Activated naive CD4-positive, alpha-beta T cell (primary cell): ENCODE measurements around the gene GZF1.
"Not testable (repeated sequence)": the region's sequence is repeated elsewhere in the genome, so short reads cannot be mapped to it uniquely, and the experiment has no call there.

ENCODE experiments used
- DNase-seq, 4 experiments: peaks; one replicate each; lab custom pipeline; 2025; lab: John Stamatoyannopoulos, UW

Gene GZF1

DNA sequence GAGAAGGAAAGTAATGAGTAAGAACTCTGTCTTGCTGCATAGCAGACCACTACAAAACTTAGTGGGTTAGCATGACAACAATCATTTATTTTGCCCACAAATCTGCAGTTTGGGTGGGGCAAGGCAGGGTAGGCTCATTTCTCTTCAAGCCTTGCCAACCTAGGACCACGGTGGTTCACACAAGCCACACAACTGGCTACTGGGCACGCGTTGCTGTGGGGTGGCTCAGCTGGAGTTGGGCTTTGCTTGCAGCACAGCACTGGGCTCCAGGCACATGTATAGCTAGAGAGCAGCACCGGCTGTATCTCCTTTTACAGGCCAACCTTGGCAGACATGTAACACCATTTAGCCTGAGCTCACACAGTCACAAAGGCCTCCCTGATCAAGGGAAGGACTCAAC lies 16.0 kb upstream of the GZF1 start:
- no peak for DNase-seq

DNA sequence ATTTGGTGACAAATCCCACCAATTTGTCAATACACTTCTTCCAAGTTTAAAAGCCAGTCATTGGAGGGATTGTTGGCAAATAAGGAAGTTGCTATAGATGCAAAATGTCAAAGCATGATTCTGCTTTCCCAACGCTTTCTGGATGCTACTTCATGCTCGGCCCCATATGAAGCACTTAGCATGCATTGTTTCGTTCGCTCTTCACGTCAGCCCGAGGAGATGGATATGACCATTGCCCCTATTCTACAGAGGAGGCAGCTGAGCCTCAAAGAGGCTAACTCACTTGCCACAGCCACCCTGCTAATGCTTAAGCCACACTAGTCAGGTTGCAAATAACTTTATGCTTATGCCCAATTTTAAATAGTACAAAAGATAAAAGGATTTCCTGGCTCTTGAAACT lies 14.2 kb upstream of the GZF1 start:
- DNase-seq = no peak

DNA sequence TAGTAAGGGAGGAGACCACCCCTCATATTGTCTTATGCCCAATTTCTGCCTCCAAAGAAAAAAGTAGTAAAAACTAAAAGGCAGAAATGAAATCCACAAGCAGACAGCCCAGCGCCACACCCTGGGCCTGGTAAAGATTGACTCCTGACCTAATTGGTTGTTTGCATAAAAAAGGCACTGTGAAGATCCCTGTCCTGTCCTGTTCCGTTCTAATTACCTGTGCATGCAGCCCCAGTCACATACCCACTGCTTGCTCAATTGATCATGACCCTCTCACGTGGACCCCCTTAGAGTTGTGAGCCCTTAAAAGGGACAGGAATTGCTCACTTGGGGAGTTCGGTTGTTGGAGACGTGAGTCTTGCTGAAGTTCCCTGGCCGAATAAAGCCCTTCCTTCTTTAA lies 13.5 kb upstream of the GZF1 start:
- DNase-seq = not testable (repeated sequence)

DNA sequence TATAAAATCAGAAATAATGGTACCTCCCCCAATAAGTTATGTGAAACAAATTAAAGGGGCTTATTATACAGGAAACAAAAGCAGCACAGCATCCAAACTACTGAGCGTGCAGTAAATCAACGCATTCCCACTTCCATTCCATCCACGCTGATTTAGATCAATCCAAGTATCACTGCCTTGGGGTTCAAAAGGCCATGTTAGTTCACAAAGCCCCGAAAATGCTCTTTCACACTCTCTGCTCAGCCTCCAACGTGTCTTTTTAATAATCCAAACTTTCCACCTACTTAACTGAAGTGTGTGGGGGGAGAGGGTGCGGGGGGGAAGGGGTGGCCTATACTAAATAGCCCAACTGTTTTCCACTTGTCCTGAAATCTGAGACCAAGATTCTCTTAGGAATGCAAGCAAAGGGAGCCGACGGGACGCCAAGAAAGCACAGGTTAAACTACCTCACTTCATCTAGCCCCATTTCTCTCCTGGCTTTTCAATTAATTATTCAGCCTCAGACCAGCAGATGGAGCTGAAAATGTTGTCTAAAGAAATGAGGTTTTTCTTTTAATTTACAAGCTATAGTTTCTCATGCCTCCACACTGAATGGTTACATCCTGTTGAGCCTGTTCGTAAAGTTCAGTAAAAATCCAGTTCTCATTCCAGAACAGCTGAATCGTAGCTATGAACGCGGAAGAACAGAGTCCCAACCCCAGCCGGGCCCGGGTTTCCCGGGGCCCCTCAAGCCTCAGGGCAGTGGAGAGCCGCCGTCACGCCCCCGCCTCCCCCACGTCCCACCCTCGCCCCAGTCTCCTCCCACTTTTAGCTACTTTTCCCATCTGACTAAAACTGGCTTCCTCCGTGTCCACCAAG lies 12.4 kb upstream of the GZF1 start:
- DNase-seq = peak in 2 of 4 experiments; percentile 68 to 73

DNA sequence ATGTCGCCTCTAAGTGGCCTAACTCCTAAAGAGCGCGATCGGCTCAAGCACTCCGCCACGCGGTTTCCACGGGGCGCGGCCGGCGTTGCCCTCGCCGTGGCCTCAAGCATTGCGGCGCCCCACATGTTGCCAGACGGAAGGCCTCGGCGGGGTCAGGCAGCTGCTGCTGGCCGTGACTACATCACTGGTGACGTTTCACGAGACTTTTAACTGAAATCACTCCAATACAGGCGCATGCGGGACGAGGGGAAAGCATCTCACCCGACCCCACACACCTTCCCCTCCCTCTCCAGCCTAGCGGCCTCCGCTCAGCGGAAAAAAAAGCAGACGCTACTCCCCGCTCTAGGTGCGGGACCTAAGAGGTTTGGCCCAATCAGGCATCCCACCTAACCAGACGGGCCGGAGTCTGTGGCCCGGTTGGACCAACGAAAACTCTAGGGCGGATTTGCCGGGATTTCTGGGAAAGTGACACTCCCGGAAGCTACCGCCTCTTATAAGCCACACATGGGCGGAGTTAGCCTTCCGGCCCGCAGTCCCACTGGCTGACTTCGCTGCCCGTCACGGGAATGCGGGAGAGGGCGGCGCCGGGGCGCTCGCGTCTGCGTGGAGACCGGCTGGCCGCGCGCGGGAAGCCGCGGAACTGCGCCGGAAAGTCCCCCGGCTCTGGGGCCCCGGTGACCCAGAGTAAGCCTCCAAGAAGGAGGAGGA lies 11.6 kb upstream of the GZF1 start, which contains the start of gene NXT1:
Gene NXT1, plus strand, starts transcription at position 596 of the 708 bp plus-strand sequence. CDS start 3,251 bp downstream, outside the sequence.
- peak; percentile 91 to 95 (median 92) for DNase-seq

DNA sequence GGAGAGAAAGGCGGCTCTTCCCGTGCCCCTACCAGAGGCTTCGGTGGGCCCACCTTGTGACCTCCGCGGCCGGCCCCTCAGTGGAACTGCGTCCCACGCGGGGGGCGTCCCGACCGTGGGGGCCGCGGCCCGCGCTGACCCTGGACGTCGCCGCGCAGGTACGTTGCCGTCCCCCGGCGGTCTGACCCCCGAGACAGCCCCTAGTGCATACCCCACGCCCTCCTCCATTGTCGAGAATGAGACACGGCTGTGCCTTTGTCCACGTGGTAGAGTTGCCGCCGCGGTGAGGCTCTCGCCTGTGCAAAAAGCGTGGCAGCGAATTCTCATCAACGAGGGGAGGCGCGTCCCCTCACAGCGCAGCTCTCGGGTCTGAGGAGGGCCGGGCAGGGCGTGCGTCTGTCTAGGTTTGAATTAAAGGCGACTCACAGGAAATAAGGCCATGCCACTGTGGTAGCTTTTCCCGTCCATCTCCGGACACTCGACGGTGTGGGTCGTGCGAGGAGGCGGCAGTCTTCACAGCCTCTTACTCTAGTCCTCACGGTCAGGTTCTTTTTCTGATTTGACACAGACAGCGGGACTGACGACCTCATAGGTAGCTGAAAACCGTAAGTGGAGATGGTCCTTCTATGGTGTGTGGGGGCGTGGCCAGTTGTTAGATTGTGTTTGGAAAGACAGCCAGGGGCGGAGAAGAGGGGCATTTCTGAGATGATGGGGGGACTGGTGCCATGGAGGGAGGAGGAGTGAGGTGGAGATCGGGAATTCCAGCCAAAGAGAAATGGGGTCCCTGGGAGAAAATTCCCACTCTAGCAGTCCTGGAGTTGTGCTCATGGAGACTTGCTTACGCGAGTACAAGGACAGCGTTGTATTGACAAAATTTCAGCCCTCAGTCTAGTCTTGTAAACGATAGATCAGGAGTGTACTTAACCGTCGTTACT lies 10.8 kb upstream of the GZF1 start:
- peak in 3 of 4 experiments; percentile 15 to 47 (median 28) for DNase-seq

DNA sequence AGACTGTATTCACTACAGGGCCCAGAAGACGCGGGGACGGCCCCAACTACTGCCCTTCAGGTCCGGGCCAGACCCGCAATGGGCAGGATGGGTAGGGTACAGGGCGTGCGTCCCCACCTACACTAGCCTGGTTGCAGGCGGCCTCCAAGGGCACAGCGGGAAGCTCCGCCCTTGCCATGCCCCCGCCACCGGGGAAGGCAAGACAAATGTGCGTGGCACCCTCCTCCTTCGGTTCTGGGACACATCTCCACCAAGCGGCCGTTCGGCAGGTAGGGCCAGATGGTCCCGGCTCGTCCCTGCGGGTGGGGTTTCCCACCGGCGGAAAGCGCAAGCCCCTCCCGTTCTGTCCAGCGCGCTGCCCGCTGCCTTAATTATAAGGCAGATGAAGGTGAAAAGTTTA lies 5.8 kb upstream of the GZF1 start:
- DNase-seq = no peak

DNA sequence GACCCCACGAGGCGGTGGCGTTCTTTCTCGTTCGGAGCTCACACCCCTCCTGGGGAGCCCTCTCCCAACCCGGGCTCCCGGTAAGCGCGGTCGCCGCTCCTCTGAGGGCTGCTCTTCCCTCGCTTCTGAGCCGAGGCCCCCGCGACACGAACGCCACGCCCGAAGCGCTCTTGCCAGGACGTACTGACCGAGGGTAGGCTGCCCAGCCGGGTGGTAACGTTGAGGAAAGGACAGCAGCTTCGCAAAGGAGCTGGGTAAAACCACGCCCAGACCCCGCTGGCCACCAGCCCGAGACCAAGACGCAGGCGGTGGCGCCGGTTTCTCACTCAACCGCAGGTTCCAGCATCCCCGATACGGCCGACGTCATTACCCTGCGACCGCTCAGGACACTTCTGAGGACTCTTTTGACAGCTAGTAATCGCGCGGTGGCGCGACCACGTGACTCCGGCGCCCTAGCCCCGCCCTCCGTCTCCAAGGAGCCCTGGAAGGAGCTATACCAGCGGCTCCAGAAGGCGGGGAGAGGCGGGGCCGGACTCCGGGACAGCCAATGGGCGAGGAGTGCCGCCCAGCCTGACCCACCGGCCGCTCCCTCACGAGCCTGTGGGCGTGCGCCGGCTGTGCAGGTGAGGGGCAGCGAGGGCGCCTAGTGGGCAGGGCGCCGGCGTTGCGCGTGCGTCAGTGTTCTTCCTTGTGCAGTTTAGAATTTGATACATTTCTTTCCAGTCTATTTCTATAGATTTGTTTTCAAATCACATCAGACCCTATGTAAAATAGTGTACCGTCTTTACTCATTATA lies 4.0 kb upstream of the GZF1 start:
- peak; percentile 98 to 99 (median 99) for DNase-seq

DNA sequence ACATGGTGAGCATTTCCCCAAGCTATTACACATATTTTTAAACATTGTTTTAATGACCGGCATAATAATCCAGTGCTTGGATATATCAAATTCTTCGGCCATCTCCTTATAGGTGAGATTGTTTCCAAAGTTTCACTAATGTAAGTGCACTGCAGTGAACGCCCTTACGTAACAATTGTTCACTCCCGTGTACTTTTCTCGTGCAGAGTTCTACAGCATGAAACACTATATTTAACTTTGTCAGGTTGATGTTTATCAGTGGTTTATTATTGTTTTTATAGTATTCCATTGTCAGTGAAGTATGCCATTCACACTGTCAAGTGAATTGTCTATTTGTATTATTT lies 3.4 kb upstream of the GZF1 start:
- no peak for DNase-seq

DNA sequence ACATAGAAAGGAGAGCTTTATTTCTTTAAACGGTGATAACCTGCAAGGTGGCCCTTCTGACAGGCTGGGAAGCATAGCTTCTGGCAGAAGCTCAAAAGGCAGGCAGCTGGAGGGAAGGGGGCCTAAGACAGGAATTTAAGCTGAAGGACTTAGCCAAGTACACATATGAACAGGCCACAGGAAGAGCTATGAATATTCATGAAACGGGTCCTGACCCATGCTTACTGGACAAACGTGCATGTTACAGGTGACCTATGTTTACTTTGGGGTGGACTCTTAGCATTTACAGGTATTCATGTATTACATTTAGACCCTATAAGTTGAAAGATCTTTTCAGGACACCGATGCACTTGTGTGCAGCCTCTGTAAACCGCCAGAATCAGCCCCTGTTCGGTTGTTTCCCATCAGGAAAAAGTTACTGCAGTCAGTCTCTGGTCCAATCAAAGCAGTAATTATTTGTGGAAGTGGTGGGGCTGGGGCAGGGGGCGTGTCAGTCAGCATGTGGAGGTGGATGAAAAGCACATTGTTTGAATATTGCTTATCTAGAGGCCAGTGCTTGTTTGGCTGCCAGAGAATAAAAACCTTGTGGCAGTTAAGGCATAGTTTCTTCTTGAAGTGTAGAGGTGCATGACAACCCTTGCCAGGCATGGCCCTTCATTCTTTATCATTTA lies 2.9 kb upstream of the GZF1 start:
- no peak for DNase-seq

DNA sequence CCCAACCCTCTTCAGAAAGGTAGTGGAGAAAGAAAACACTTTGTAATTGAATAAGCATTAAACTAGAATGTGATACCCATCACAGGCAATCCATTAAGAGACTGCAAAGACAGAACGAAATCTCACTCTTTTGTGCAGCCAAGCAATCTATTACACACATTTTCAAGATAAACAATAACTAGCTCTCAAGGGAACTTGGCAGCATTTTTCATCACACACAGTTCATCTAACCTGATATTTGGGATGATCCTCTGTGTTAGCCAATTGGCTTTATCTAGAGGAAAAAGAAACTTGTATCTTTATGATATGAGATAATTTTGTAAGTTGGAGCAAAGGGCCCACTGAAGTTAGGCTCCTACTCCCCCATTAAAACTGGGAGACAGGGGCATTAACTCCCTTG lies 1.5 kb upstream of the GZF1 start:
- no peak for DNase-seq

DNA sequence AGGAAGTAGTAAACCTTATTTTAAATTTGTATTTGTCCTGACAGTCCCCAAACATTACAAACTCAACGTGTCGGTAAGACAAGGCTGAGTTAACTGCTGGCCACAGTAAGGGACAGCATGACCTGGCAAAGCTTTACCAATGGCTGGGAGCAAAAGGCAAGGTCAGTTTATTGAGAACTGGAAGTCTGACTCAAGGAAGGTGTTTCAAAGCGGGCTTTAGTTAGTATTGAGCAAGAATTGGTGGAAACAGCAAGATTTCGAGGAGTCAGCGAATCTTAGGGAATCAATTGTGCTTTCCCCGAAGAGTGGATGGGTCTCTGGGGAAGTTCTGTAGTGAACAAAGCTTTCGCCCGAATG lies 885 bp upstream of the GZF1 start:
- no peak for DNase-seq

DNA sequence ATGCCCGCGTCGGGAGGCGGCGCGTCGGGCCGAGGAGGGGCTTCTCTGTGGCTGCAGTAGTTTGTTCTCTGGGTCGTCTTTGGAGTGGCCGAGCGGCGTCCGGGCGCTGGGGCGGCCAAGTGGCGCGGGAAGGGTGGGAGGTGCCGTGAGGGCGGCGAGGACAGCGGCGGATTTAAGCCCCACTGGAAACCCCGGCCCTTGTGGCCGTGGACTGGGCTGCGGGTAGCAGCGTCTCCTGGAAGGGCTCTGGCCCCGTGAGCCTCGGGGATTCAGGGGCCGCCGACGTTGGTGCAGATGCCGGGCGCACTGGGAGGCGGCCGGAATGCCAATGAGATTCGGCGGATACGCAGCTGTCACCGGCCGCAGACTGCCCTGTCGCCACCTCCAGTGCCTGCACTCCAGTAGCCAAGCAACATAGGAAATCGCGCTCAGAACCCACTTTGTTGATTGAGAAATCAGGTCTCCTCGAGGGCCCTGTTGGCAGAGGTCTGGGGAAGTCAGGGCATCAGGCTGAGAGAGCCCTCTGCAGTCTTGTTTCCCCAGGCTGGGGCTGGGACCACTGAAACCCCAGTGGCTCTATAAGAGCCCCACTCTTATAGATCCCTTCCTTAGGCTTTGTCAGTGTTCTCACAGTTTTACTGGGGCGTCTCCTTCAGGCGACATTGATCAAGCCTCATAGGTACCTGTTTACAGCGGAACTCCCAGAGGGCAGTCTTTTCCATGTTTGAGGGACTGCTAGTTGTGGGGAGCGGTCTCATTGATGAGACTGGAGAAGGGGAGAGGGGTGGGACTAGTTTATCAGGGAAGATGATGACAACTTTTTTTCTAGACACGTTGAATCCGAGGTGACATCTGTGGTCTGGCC lies 642 bp downstream of the GZF1 start:
- DNase-seq = no peak

DNA sequence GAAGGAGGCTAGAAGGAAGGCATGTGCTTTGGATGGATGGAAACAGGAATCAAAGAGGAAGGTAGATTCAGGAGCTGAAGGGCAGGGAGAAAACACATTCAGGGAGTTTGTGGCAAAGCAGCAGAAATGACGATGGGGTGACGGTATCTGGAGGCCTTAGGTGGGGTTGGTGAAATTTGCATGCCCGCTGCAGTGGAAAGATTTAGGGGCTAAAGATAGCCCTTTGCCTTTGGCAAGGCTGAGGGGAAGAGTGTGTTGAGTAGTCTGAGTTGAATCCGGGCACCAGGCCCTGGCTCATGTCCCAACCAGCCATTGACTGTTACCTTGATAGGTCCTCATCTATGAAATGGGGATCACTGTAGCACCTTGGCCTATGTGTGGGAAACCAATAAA lies 1.3 kb downstream of the GZF1 start:
- no peak for DNase-seq

DNA sequence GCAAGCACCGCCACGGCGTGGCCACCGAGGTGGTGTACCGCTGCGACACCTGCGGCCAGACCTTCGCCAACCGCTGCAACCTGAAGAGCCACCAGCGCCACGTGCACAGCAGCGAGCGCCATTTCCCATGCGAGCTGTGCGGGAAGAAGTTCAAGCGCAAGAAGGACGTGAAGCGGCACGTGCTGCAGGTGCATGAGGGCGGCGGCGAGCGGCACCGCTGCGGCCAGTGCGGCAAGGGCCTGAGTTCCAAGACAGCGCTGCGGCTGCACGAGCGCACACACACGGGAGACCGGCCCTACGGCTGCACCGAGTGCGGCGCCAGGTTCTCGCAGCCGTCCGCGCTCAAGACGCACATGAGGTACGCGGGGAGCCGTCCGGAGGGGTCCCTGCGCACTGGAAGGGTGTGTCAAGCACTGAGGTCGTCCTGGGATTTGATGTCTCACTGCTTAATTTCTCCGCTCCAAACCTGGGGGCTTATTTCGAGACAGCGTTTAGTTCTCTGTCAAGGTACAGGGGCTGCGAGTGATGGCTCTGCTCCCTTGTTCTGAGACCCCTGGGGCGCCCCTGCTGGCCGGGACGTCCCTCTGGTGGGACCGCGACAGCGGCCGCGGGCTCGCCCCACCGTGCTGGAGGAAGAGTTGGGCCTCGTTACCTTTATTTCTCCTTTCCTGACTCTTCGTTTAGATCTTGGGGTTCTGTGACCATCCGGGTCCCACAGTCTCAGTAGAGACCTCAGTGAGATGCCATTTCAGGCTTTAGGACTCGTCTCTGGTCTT lies 3.6 kb downstream of the GZF1 start:
- no peak for DNase-seq

DNA sequence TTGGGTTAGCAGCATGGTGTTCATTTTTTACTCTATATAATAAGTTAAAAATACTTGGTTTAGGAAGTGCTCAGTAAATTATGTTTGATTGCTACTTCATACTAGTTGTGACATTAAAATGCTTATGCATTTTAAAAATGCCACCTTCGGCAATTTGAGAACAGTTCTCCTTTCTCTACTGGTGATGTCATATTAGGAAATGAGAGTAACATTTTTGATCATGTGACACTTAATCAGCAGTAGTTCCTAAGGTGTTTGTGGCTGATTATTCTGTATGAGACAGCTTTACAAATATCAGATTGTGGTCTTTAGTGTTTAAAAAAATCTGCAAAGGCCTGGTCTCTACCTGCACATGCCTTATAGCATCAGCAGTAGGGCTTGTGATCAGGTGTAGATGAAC lies 4.4 kb downstream of the GZF1 start:
- DNase-seq = no peak

DNA sequence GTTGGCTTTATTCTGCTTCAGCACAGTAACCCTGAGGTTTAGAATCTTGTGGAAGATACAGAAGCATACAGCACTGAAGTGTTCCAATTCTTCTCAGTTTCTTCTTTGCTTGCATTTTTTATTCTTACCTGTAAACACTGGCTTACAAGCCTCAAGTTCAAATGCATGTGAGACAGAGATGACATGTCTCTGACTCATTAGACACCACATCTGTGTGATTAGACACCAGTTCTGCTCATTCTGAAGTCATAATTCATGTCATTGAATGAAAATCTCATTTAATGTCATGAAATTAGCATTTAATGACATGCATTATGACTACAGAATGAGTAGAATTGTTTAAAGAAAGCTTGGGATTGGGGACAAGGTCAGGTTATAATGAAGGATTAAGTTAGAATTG lies 5.8 kb downstream of the GZF1 start:
- DNase-seq = no peak

DNA sequence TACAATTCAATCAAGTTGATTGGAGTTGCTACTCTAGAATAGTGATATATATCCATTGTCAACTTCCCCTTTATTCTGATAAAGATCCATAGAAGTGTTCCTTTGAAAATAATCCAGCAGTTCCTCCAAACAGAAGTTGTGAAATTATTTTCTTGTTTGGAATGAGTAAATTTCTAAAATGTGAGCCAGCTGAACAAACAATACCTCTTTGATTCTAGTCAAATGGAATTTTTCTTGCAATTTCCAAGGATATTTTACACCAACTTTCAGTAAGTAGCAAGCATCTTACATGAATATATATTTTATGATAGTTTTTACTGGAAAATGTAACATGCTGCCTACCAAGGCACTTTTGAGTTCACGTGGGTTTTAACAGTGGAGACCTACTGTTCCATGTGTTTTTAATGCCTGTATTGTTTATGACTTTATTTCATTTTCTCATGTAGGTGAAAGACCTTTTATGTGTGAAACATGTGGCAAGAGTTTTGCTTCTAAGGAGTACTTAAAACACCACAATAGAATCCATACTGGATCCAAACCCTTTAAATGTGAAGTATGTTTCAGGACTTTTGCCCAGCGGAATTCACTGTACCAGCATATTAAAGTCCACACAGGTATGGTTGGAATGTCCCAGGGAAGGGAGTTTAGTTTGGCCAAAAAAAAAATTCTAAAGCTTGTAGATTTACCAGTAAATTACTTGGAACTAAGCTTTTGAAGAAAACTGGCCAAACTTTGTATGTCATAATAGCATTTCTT lies 6.5 kb downstream of the GZF1 start:
- DNase-seq = no peak
